Upper lobe of left lung (tissue), 6 donors: Measurements from ENCODE around the gene SHANK3. TPM values are rescaled to one million over a fixed set of nuclear protein-coding genes. Genes with fewer than 3 reads are reported as not detected.
A peak's percentile ranks its signal among the peaks of the same experiment; 100 is the strongest.

Experiments
- ATAC-seq, 2 donors: fragments of 200-7000 bp; cut with Tn5 transposase; one replicate each; pipeline ENCODE4 v1.9.1; 2022; ENCODE audit warnings: mild to moderate bottlenecking in 2 of 2, moderate library complexity in 2 of 2; ENCODE audit not compliant: low FRiP score in 2 of 2
- DNase-seq, 2 donors: peaks; one replicate each; pipeline ENCODE4 v3.0.0-alpha.2; 2019 to 2020
- H3K27ac ChIP-seq, 4 donors: fragments of 200-600 bp; sonication (generic); one replicate each; pipeline ENCODE4 v1.5.1; 2016 to 2019
- H3K27me3 ChIP-seq, 4 donors: fragments of 200-600 bp; sonication (generic); one replicate each; pipeline ENCODE4 v1.5.1; 2017 to 2019
- H3K36me3 ChIP-seq, 4 donors: fragments of 200-600 bp; sonication (generic); one replicate each; pipeline ENCODE4 v1.5.1; 2016 to 2019
- H3K4me1 ChIP-seq, 4 donors: fragments of 200-600 bp; sonication (generic); one replicate each; pipeline ENCODE4 v1.5.1; 2018 to 2019
- H3K4me3 ChIP-seq, 4 donors: fragments of 200-600 bp; sonication (generic); one replicate each; pipeline ENCODE4 v1.5.1; 2017 to 2019; ENCODE audit warnings: mild to moderate bottlenecking in 2 of 4, moderate library complexity in 1 of 4
- H3K9me3 ChIP-seq, 4 donors: fragments of 200-600 bp; sonication (generic); one replicate each; pipeline ENCODE4 v1.5.1; 2018 to 2019
- EP300 ChIP-seq, 4 donors: sonication (generic); formaldehyde crosslinking; IDR thresholded peaks; one replicate each; pipeline ENCODE4 v1.5.1; 2017; ENCODE audit warnings: antibody characterized with exemption in 4 of 4, control low read depth in 2 of 4
- POLR2A ChIP-seq, 4 donors: fragments of 450-650 bp; IDR thresholded peaks; one replicate each; pipeline ENCODE4 v1.5.1; 2016 to 2017; ENCODE audit warnings: antibody characterized with exemption in 4 of 4, mild to moderate bottlenecking in 2 of 4
- POLR2AphosphoS5 ChIP-seq, 2 donors: sonication (generic); formaldehyde crosslinking; IDR thresholded peaks; one replicate each; pipeline ENCODE4 v1.5.1; 2017; ENCODE audit warnings: antibody characterized with exemption in 2 of 2
- WGBS, 2 donors: methylation state at CpG; one replicate each; pipeline ENCODE4 v1.1.5; 2017 to 2018; 5-methylcytosine and 5-hydroxymethylcytosine counted together
- total RNA-seq, 6 donors: library from RNA; depleted of rRNA in 4 of 6; stranded (reverse); fragments of >200 nt in 4 of 6; gene quantifications; one replicate each; pipeline versions ENCODE4 v1.1.0 to v1.2.1, GENCODE V29; 2016 to 2021
- TF ChIP-seq, protein P1 (sequence below), 6 experiments: fragments of 450-650 bp in 4 of 6; fragments of 200-600 bp in 2 of 6; sonication (generic) in 2 of 6; IDR thresholded peaks; one replicate each; pipeline ENCODE4 v1.5.1; 2016 to 2019; ENCODE audit warnings: antibody characterized with exemption in 6 of 6
- donor health status: DM: no; HTN: no; CAD: no; lungs with moderate emphysema.
- donor health status: DM: no; HTN: yes; CAD: no; lungs with severe emphysema.

SHANK3 gene
- total RNA-seq, 6 donors from 2014 or later, result 16.6 to 105 (median 51.1) TPM

DNA sequence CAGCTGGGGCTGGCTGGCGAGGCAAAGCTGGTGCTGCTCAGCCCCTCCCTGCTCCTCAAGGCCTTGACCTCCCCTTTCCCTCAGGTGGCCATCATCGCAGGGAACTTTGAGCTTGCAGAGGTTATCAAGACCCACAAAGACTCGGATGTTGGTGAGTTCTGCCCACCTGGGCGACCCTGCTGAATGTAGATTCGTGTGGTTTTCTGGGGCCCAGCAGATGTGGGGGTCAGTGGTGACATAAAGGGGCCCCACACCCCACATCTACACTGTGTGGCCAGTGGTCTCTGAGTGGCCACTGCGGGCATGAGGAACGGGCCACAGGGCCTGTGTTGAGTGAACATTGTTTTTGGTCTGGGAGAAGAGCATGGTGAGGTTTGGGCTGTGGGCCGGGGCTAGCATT is 11.9 kb downstream of the SHANK3 start:
- peak overlapping the region in 2 of 4 donors; percentile 22 to 33 for H3K4me3 ChIP-seq
- WGBS, 2 donors, result 88 to 91% methylated on average over 5 to 8 of the region's 8 CpGs
- H3K9me3 ChIP-seq, result no peaks in the 10 kb centered on the region
- DNase-seq (no peak), ATAC-seq (no peak)
- peaks cover 0 to 17% (median 11%) of the 10 kb centered on the region in 4 donors for H3K4me1 ChIP-seq
- H3K27ac ChIP-seq, result peak overlapping the region; percentile 2 to 48 (median 12)
- no peaks in the 10 kb centered on the region for H3K27me3 ChIP-seq
- H3K36me3 ChIP-seq, result peaks cover 0 to 25% (median 2%) of the 10 kb centered on the region in 4 donors
- no peak for TF ChIP-seq EP300 (IDR thresholded peaks at IDR 0.05)
- TF ChIP-seq, protein P1, sequence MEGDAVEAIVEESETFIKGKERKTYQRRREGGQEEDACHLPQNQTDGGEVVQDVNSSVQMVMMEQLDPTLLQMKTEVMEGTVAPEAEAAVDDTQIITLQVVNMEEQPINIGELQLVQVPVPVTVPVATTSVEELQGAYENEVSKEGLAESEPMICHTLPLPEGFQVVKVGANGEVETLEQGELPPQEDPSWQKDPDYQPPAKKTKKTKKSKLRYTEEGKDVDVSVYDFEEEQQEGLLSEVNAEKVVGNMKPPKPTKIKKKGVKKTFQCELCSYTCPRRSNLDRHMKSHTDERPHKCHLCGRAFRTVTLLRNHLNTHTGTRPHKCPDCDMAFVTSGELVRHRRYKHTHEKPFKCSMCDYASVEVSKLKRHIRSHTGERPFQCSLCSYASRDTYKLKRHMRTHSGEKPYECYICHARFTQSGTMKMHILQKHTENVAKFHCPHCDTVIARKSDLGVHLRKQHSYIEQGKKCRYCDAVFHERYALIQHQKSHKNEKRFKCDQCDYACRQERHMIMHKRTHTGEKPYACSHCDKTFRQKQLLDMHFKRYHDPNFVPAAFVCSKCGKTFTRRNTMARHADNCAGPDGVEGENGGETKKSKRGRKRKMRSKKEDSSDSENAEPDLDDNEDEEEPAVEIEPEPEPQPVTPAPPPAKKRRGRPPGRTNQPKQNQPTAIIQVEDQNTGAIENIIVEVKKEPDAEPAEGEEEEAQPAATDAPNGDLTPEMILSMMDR (IDR thresholded peaks at IDR 0.05), result no peak
- TF ChIP-seq POLR2AphosphoS5 (IDR thresholded peaks at IDR 0.05), result no peak
- no peak for TF ChIP-seq POLR2A (IDR thresholded peaks at IDR 0.05)

DNA sequence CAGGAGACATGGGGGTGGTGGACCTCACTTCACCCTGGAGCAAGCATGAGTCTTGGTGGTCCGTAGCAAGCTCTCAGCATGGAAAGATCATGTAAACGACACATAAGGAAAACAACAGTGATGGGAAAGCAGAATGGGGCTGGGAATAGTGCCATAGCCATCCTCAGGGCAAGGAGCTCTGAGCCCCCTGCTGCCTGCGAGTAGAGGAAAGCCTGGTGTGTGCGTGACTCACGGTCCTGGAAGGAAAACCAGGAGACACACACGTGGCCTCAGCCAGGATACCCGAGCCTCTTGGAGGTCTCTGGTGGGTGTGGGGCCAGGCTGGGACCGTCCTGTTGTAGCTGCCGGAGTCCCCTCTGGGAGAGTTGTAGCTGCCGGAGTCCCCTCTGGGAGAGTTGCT is 12.4 kb downstream of the SHANK3 start:
- peak overlapping the region in 1 of 4 donors; percentile 13 for H3K27ac ChIP-seq
- H3K9me3 ChIP-seq, result no peaks in the 10 kb centered on the region
- peak overlapping the region in 2 of 4 donors; percentile 22 to 33 for H3K4me3 ChIP-seq
- no peak for TF ChIP-seq POLR2A (IDR thresholded peaks at IDR 0.05)
- no peak for TF ChIP-seq EP300 (IDR thresholded peaks at IDR 0.05)
- TF ChIP-seq, protein P1 (IDR thresholded peaks at IDR 0.05), result no peak
- no peak for TF ChIP-seq POLR2AphosphoS5 (IDR thresholded peaks at IDR 0.05)
- H3K36me3 ChIP-seq, result peaks cover 0 to 22% (median 0%) of the 10 kb centered on the region in 4 donors
- peaks cover 0 to 17% (median 11%) of the 10 kb centered on the region in 4 donors for H3K4me1 ChIP-seq
- H3K27me3 ChIP-seq, result no peaks in the 10 kb centered on the region
- peak in 1 of 2 donors; percentile 17 for DNase-seq
- WGBS, 2 donors, result 50 to 56% methylated on average over 7 to 9 of the region's 10 CpGs
- no peak for ATAC-seq

DNA sequence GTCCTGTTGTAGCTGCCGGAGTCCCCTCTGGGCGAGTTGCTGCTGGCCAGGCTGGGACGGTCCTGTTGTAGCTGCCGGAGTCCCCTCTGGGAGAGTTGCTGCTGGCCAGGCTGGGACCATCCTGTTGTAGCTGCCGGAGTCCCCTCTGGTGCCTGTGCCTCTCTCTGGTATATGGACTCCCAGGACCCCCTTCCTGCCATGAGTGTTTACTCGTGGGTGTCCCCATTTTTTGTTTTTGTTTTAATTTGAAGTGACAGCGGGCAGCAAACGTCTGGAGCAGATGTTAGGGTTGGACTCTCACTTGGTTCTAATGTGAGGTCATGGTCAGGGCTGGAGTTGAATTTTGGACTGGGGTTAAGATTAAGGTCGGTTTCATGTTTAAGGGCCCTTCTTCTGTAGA is 14.2 kb downstream of the SHANK3 start:
- 47 to 63% methylated on average over 4 to 6 of the region's 9 CpGs for WGBS, 2 donors
- peak in 1 of 2 donors; percentile 21 for ATAC-seq
- H3K4me1 ChIP-seq, result peaks cover 0 to 21% (median 13%) of the 10 kb centered on the region in 4 donors

DNA sequence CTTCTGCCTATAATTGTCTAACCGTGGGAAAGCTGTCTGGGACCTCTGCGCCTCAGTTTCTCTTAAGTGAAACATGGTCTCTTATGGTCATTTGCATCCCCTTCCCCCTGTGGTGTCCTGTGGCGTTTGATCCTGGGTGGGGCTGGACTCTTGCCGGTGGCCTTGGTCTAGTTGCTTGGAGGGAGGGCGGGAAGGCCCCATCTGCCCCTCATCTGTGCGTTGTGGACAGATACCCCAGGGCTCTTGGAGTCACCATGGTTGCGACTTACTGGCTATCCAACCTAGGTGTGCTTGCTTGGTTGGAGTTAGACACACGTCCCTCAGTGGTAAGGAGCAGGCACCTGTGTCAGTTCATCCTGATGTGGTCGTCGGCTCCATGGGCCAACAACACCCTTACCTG is 15.2 kb downstream of the SHANK3 start:
- ATAC-seq (peak in 1 of 2 donors; percentile 65), DNase-seq (peak in 1 of 2 donors; percentile 15)
- Histone ChIP-seq H3K4me3 (no peak overlapping the region), H3K9me3 (no peaks in the 10 kb centered on the region), H3K4me1 (peaks cover 0 to 27% (median 15%) of the 10 kb centered on the region in 4 donors), H3K36me3 (peaks cover 0 to 28% (median 0%) of the 10 kb centered on the region in 4 donors), H3K27ac (no peak overlapping the region), H3K27me3 (no peaks in the 10 kb centered on the region)
- TF ChIP-seq EP300 (IDR thresholded peaks at IDR 0.05), result no peak
- TF ChIP-seq POLR2A (IDR thresholded peaks at IDR 0.05), result no peak
- no peak for TF ChIP-seq POLR2AphosphoS5 (IDR thresholded peaks at IDR 0.05)
- TF ChIP-seq, protein P1 (IDR thresholded peaks at IDR 0.05), result no peak
- WGBS, 2 donors, result 86 to 91% methylated on average over 4 to 10 of the region's 10 CpGs

More for the DNA sequence above, 14.2 kb downstream of the SHANK3 start:
- no peak for DNase-seq
- H3K4me3 ChIP-seq, result no peak overlapping the region
- H3K9me3 ChIP-seq, result no peaks in the 10 kb centered on the region
- peaks cover 0 to 22% (median 0%) of the 10 kb centered on the region in 4 donors for H3K36me3 ChIP-seq
- H3K27ac ChIP-seq, result no peak overlapping the region
- TF ChIP-seq, protein P1 (IDR thresholded peaks at IDR 0.05), result no peak
- no peak for TF ChIP-seq EP300 (IDR thresholded peaks at IDR 0.05)
- TF ChIP-seq POLR2A (IDR thresholded peaks at IDR 0.05), result no peak
- TF ChIP-seq POLR2AphosphoS5 (IDR thresholded peaks at IDR 0.05), result no peak
- H3K27me3 ChIP-seq, result no peaks in the 10 kb centered on the region

DNA sequence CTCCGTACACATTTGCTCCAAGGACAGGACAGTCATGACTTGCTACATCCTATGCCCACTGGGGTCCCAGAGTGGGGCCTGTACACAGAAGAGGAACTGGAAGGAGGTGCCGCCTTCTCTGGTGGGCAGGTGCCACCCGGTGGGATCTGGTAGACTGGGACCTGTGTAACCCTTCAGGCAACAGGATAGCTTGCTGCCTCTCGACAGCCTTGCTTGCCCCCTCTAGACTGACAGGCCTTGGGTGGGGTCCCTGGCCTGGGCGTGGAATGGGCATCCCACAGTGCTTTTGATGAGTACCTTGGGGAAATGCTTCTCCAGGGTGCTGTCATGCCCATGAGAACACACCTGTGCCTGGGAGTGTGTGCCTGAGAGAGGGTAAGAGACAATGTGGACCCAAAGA is 15.8 kb downstream of the SHANK3 start:
- H3K9me3 ChIP-seq, result no peaks in the 10 kb centered on the region
- TF ChIP-seq POLR2A (IDR thresholded peaks at IDR 0.05) (no peak), POLR2AphosphoS5 (IDR thresholded peaks at IDR 0.05) (no peak), EP300 (IDR thresholded peaks at IDR 0.05) (no peak)
- TF ChIP-seq, protein P1 (IDR thresholded peaks at IDR 0.05), result no peak
- no peak overlapping the region for H3K27ac ChIP-seq
- no peak overlapping the region for H3K4me3 ChIP-seq
- no peak for ATAC-seq
- peaks cover 0 to 25% (median 0%) of the 10 kb centered on the region in 4 donors for H3K36me3 ChIP-seq
- no peaks in the 10 kb centered on the region for H3K27me3 ChIP-seq
- WGBS, 2 donors, result 78 to 86% methylated on average over 4 to 5 of the region's 5 CpGs
- peaks cover 0 to 33% (median 15%) of the 10 kb centered on the region in 4 donors for H3K4me1 ChIP-seq
- DNase-seq, result no peak
